GM10248 (cell line): Measurements from ENCODE around the gene AGL.
"Not testable (repeated sequence)": the region's sequence is repeated elsewhere in the genome, so short reads cannot be mapped to it uniquely, and the experiment has no call there.

Source experiments
- CTCF ChIA-PET: fragments of 300-600 bp; sonication (Branson Sonifier 250); formaldehyde crosslinking; extraction: SDS; loops from one replicate; lab custom pipeline; 2021; ENCODE audit warnings: antibody characterized with exemption; lab: Yijun Ruan, JAX
- POLR2A ChIA-PET: fragments of 350-650 bp; sonication (Branson Sonifier 250); formaldehyde crosslinking; extraction: SDS; loops from one replicate; lab custom pipeline; 2020; ENCODE audit warnings: antibody characterized with exemption; lab: Yijun Ruan, JAX
- DNase-seq: peaks from one replicate; pipeline ENCODE4 v3.0.0; 2012; ENCODE audit errors: extremely low spot score
- CTCF ChIP-seq: IDR thresholded peaks from 2 replicates; pipeline ENCODE4 v1.5.1; 2012; ENCODE audit warnings: mild to moderate bottlenecking, low read depth; ENCODE audit errors: extremely low read depth, missing control alignments, control extremely low read depth

Gene AGL

GRCh38 chr1:99945174-99945573 is 95.0 kb downstream of the AGL start:
- ChIA-PET CTCF (interaction anchor here (1.6 kb wide), 1 partner anchor 10 kb away, joined by 4 read pairs; no protein-coding TSS in a partner anchor), POLR2A (no interaction called here)
- no peak for TF ChIP-seq CTCF
- no peak for DNase-seq

GRCh38 chr1:99950486-99950885 is 100.3 kb downstream of the AGL start:
- no peak for DNase-seq
- POLR2A ChIA-PET = no interaction called here
- no peak for TF ChIP-seq CTCF
- CTCF ChIA-PET = no interaction called here

GRCh38 chr1:99952522-99952921 is 102.4 kb downstream of the AGL start:
- ChIA-PET CTCF (interaction anchor here (1.1 to 1.6 kb wide), 2 partner anchors 11 to 18 kb away, joined by 3 read pairs; no protein-coding TSS in a partner anchor), POLR2A (no interaction called here)

GRCh38 chr1:99955375-99955774 is 105.2 kb downstream of the AGL start:
- no peak for DNase-seq
- TF ChIP-seq CTCF = no peak
- CTCF ChIA-PET = interaction anchor here (1.4 kb wide), 1 partner anchor 11 kb away, joined by 4 read pairs; no protein-coding TSS in a partner anchor
- POLR2A ChIA-PET = no interaction called here

More at GRCh38 chr1:99952522-99952921, 102.4 kb downstream of the AGL start:
- no peak for TF ChIP-seq CTCF
- DNase-seq = no peak

- ChIA-PET CTCF (no interaction called here), POLR2A (no interaction called here)
Observed at GRCh38 chr1:99956755-99957154, 106.6 kb downstream of the AGL start.

GRCh38 chr1:99957818-99958217 is 107.7 kb downstream of the AGL start:
- no peak for DNase-seq

More at GRCh38 chr1:99956755-99957154, 106.6 kb downstream of the AGL start:
- DNase-seq = no peak
- TF ChIP-seq CTCF = no peak

GRCh38 chr1:99959189-99959705 is 109.1 kb downstream of the AGL start:
- POLR2A ChIA-PET, DNase-seq: not testable (repeated sequence)
- CTCF ChIA-PET = interaction anchor here (1.4 kb wide), 1 partner anchor 34 kb away, joined by 4 read pairs; no protein-coding TSS in a partner anchor

More at GRCh38 chr1:99957818-99958217, 107.7 kb downstream of the AGL start:
- TF ChIP-seq CTCF = no peak
- ChIA-PET POLR2A (no interaction called here), CTCF (interaction anchor here (1.4 to 1.5 kb wide), 2 partner anchors 33 to 73 kb away, joined by 3 to 4 read pairs; no protein-coding TSS in a partner anchor)

GRCh38 chr1:99960260-99960659 is 110.1 kb downstream of the AGL start:
- DNase-seq, POLR2A ChIA-PET, CTCF ChIA-PET: not testable (repeated sequence)
